ENCODE measurements around the gene HIF1AN.

Gene HIF1AN

GRCh38 chr10:100535715-100536353 lies at the start of gene HIF1AN:
TSS of gene HIF1AN (plus strand) at chr10:100535943. CDS start at chr10:100535959, 16 bp downstream.
- Histone ChIP-seq H3K36me3 (peaks cover 34% of the 10 kb centered on the region), H3K9me3 (no peaks in the 10 kb centered on the region), H3K4me3 (ENCODE audit: low read depth in 1 of 2, low read length in 1 of 2) (peak within 1 kb of the TSS; percentile 75 to 87), H3K27ac (peak within 1 kb of the TSS; percentile 84), H3K27me3 (no peaks in the 10 kb centered on the region), H3K4me1 (ENCODE audit: control insufficient read depth in 1 of 2, insufficient read depth in 1 of 2, low read depth in 1 of 2, low read length in 1 of 2) (peaks cover 23 to 27% of the 10 kb centered on the region in 2 experiments)
- peak; percentile 88 for TF ChIP-seq CTCF (IDR thresholded peaks at IDR 0.05)

GRCh38 chr10:100487529-100487928 lies 48.2 kb upstream of the HIF1AN start:
- no peak overlapping the region for H3K27ac ChIP-seq
- no peak overlapping the region for H3K4me3 ChIP-seq (ENCODE audit: low read depth in 1 of 2, low read length in 1 of 2)
- peaks cover 20 to 21% of the 10 kb centered on the region in 2 experiments for H3K4me1 ChIP-seq (ENCODE audit: control insufficient read depth in 1 of 2, insufficient read depth in 1 of 2, low read depth in 1 of 2, low read length in 1 of 2)
- no peaks in the 10 kb centered on the region for H3K27me3 ChIP-seq
- no peaks in the 10 kb centered on the region for H3K9me3 ChIP-seq
- H3K36me3 ChIP-seq: peaks cover 49% of the 10 kb centered on the region
- no peak for TF ChIP-seq CTCF (IDR thresholded peaks at IDR 0.05)

GRCh38 chr10:100489396-100489795 lies 46.3 kb upstream of the HIF1AN start:
- Histone ChIP-seq H3K4me3 (ENCODE audit: low read depth in 1 of 2, low read length in 1 of 2) (no peak overlapping the region), H3K27me3 (no peaks in the 10 kb centered on the region), H3K36me3 (peaks cover 55% of the 10 kb centered on the region)

GRCh38 chr10:100490531-100490930 lies 45.2 kb upstream of the HIF1AN start:
- Histone ChIP-seq H3K36me3 (peaks cover 64% of the 10 kb centered on the region), H3K9me3 (no peaks in the 10 kb centered on the region), H3K27me3 (no peaks in the 10 kb centered on the region), H3K4me3 (ENCODE audit: low read depth in 1 of 2, low read length in 1 of 2) (no peak overlapping the region), H3K27ac (no peak overlapping the region), H3K4me1 (ENCODE audit: control insufficient read depth in 1 of 2, insufficient read depth in 1 of 2, low read depth in 1 of 2, low read length in 1 of 2) (no peaks in the 10 kb centered on the region)
- no peak for TF ChIP-seq CTCF (IDR thresholded peaks at IDR 0.05)

More at GRCh38 chr10:100489396-100489795, 46.3 kb upstream of the HIF1AN start:
- Histone ChIP-seq H3K4me1 (ENCODE audit: control insufficient read depth in 1 of 2, insufficient read depth in 1 of 2, low read depth in 1 of 2, low read length in 1 of 2) (peaks cover 2 to 3% of the 10 kb centered on the region in 2 experiments), H3K9me3 (no peaks in the 10 kb centered on the region), H3K27ac (no peak overlapping the region)
- TF ChIP-seq CTCF (IDR thresholded peaks at IDR 0.05): no peak

- Histone ChIP-seq H3K27me3 (no peaks in the 10 kb centered on the region), H3K4me1 (ENCODE audit: control insufficient read depth in 1 of 2, insufficient read depth in 1 of 2, low read depth in 1 of 2, low read length in 1 of 2) (no peaks in the 10 kb centered on the region), H3K4me3 (ENCODE audit: low read depth in 1 of 2, low read length in 1 of 2) (no peak overlapping the region), H3K27ac (no peak overlapping the region), H3K9me3 (no peaks in the 10 kb centered on the region), H3K36me3 (peaks cover 78% of the 10 kb centered on the region)
- TF ChIP-seq CTCF (IDR thresholded peaks at IDR 0.05): no peak
Measured at GRCh38 chr10:100496567-100496966, 39.2 kb upstream of the HIF1AN start.
